Esophagus muscularis mucosa (tissue), 4 donors: ENCODE data around the gene SPATA1. TPM values are rescaled to one million over a fixed set of nuclear protein-coding genes. Genes with fewer than 3 reads are reported as not detected.
"Not testable (repeated sequence)": the region's sequence is repeated elsewhere in the genome, so short reads cannot be mapped to it uniquely, and the experiment has no call there.

ENCODE experiments used
- DNase-seq: peaks from one replicate; pipeline ENCODE4 v3.0.0-alpha.2; 2017; ENCODE audit errors: extremely low spot score
- H3K27ac ChIP-seq, 4 donors: fragments of 200-600 bp; sonication (generic); replicated peaks in 1 of 4; 1 replicate in 3 of 4; 2 replicates in 1 of 4; pipeline ENCODE4 v1.5.1; 2016 to 2019; ENCODE audit warnings: mild to moderate bottlenecking in 1 of 4
- H3K27me3 ChIP-seq, 4 donors: fragments of 200-600 bp; sonication (generic); one replicate each; pipeline versions ENCODE4 v1.5.1 to v1.6.0; 2016 to 2019
- H3K36me3 ChIP-seq, 4 donors: fragments of 200-600 bp; sonication (generic); one replicate each; pipeline ENCODE4 v1.5.1; 2016 to 2019
- H3K4me1 ChIP-seq, 4 donors: fragments of 200-600 bp; sonication (generic); one replicate each; pipeline ENCODE4 v1.5.1; 2016 to 2019
- H3K4me3 ChIP-seq, 4 donors: fragments of 200-600 bp; sonication (generic); 1 replicate in 2 of 4; 2 replicates in 2 of 4; pipeline ENCODE4 v1.5.1; 2016 to 2019; ENCODE audit warnings: mild to moderate bottlenecking in 4 of 4, moderate library complexity in 1 of 4
- H3K9me3 ChIP-seq, 4 donors: fragments of 200-600 bp; sonication (generic); 1 replicate in 3 of 4; 2 replicates in 1 of 4; pipeline ENCODE4 v1.5.1; 2016 to 2019
- EP300 ChIP-seq: sonication (generic); formaldehyde crosslinking; IDR thresholded peaks from one replicate; pipeline ENCODE4 v1.6.1; 2017; ENCODE audit warnings: antibody characterized with exemption
- POLR2A ChIP-seq: fragments of 450-650 bp; IDR thresholded peaks from one replicate; pipeline ENCODE4 v1.6.1; 2017; ENCODE audit warnings: antibody characterized with exemption, moderate library complexity, mild to moderate bottlenecking, low read depth
- POLR2AphosphoS5 ChIP-seq, 2 donors: sonication (generic); formaldehyde crosslinking; IDR thresholded peaks; one replicate each; pipeline ENCODE4 v1.6.1; 2017; ENCODE audit warnings: antibody characterized with exemption in 2 of 2
- WGBS: methylation state at CpG from one replicate; pipeline ENCODE4 v1.1.5; 2018; 5-methylcytosine and 5-hydroxymethylcytosine counted together
- intact Hi-C: fragments of 100-400 bp; cut with DNase I; formaldehyde crosslinking; loops from one replicate; pipeline ENCODE4 v1.15.1; 2023
- total RNA-seq, 4 donors: library from RNA; depleted of rRNA; stranded (reverse); fragments of >200 nt; gene quantifications; one replicate each; pipeline versions ENCODE4 v1.1.0 to v1.2.1, GENCODE V29; 2016
- TF ChIP-seq, protein P1 (sequence below), 3 experiments: fragments of 200-600 bp in 2 of 3; fragments of 450-650 bp in 1 of 3; sonication (generic) in 2 of 3; IDR thresholded peaks; one replicate each; pipeline ENCODE4 v1.5.1; 2017 to 2019; ENCODE audit warnings: antibody characterized with exemption in 3 of 3, mild to moderate bottlenecking in 2 of 3, moderate library complexity in 1 of 3

The SPATA1 gene
- total RNA-seq, 4 donors from 2014 or later: 0.19 to 2.7 (median 0.42) TPM; not detected in 1

DNA sequence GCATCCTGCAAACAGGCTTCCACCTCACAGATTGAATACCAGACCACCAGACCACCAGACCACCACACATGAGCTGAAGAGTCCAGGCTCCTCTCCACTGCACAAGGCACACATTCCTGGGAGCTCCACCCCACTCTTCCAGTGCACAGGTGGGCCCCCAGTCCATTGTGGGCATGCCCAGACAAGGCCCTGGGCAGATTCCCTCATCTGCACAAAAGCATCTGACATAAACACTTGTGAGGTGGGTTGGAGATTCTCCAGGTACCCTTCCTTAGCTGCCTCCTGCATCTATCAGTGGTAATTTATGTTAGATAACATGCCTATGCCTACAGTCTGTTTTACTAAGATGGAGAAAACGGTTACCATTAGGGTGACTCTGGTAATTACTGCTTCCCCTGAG is 79.6 kb downstream of the SPATA1 start:
- H3K27ac ChIP-seq: no peak overlapping the region
- no peaks in the 10 kb centered on the region for H3K9me3 ChIP-seq
- WGBS: 65% methylated on average over 1 of the region's 1 CpG
- peaks cover 0 to 10% (median 0%) of the 10 kb centered on the region in 4 donors for H3K4me1 ChIP-seq
- intact Hi-C loops: no loop called here
- H3K4me3 ChIP-seq: no peak overlapping the region
- no peak for DNase-seq
- TF ChIP-seq, protein P1, sequence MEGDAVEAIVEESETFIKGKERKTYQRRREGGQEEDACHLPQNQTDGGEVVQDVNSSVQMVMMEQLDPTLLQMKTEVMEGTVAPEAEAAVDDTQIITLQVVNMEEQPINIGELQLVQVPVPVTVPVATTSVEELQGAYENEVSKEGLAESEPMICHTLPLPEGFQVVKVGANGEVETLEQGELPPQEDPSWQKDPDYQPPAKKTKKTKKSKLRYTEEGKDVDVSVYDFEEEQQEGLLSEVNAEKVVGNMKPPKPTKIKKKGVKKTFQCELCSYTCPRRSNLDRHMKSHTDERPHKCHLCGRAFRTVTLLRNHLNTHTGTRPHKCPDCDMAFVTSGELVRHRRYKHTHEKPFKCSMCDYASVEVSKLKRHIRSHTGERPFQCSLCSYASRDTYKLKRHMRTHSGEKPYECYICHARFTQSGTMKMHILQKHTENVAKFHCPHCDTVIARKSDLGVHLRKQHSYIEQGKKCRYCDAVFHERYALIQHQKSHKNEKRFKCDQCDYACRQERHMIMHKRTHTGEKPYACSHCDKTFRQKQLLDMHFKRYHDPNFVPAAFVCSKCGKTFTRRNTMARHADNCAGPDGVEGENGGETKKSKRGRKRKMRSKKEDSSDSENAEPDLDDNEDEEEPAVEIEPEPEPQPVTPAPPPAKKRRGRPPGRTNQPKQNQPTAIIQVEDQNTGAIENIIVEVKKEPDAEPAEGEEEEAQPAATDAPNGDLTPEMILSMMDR (IDR thresholded peaks at IDR 0.05): no peak
- no peak for TF ChIP-seq EP300
- no peak for TF ChIP-seq POLR2A
- TF ChIP-seq POLR2AphosphoS5 (IDR thresholded peaks at IDR 0.05): no peak
- no peaks in the 10 kb centered on the region for H3K36me3 ChIP-seq
- no peaks in the 10 kb centered on the region for H3K27me3 ChIP-seq

DNA sequence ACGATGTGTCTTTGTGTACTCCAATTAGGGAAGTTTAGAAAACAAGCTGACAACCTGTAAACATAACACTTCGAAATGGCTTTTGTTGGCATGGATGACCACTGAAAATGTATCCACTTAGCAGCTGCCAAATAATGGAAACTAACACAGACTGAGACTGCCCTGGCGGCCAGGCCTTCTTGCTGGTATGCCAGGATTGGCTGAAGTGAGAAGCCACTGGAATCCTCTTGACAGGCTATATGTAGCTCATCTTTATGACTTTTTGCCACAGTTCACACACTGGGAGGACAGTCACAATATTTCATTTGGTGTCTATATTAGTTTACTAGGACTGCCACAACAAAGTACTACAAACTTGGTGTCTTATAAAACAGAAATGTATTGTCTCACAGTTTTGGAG is 80.9 kb downstream of the SPATA1 start:
- Histone ChIP-seq H3K27ac (no peak overlapping the region), H3K9me3 (no peaks in the 10 kb centered on the region), H3K4me1 (peaks cover 0 to 10% (median 0%) of the 10 kb centered on the region in 4 donors), H3K27me3 (no peaks in the 10 kb centered on the region), H3K4me3 (no peak overlapping the region), H3K36me3 (no peaks in the 10 kb centered on the region)
- WGBS: 65% methylated on average over 3 of the region's 3 CpGs
- intact Hi-C loops: no loop called here
- TF ChIP-seq EP300: no peak
- TF ChIP-seq POLR2AphosphoS5 (IDR thresholded peaks at IDR 0.05): no peak
- no peak for TF ChIP-seq POLR2A
- TF ChIP-seq, protein P1 (IDR thresholded peaks at IDR 0.05): no peak
- DNase-seq: no peak

DNA sequence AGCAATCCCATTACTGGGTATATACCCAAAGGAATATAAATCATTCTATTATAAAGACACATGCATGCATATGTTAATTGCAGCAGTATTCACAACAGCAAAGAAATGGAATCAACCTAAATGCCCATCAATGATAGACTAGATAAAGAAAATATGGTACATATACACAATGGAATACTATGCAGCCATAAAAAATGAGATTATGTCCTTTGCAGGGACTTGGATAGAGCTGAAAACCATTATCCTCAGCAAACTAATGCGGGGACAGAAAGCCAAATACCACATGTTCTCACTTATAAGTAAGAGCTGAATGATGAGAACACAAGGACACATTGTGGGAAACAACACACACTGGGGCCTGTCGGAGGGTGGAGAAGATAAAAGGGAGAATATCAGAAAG is 88.8 kb downstream of the SPATA1 start:
- WGBS: 89% methylated on average over 2 of the region's 2 CpGs
- Histone ChIP-seq H3K4me1 (peaks cover 0 to 11% (median 5%) of the 10 kb centered on the region in 4 donors), H3K9me3 (peaks cover 0 to 10% (median 2%) of the 10 kb centered on the region in 4 donors)
- intact Hi-C loops, H3K36me3 ChIP-seq, H3K27ac ChIP-seq, H3K27me3 ChIP-seq, DNase-seq, H3K4me3 ChIP-seq: not testable (repeated sequence)

DNA sequence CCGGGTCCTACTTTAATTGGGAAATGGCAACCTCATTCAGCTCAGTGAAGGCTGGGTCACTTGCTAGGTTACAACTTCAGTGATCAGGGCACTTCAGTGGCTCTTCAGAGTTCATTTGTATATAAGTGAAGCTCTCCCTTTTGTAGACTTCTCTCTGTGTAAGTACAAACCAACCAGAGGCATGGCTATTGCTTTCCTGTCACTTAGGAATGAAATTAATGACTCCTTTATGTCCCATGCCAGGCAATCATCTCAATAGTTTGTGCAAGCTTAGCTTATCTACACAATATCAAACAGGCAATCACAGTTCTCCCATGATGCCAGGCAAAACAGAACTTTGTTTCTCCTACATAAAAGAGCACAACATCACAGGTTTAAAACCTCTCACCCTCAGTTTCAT is 90.8 kb downstream of the SPATA1 start:
- Histone ChIP-seq H3K4me1 (peaks cover 0 to 11% (median 5%) of the 10 kb centered on the region in 4 donors), H3K27ac (no peak overlapping the region)
- intact Hi-C loops: no loop called here

DNA sequence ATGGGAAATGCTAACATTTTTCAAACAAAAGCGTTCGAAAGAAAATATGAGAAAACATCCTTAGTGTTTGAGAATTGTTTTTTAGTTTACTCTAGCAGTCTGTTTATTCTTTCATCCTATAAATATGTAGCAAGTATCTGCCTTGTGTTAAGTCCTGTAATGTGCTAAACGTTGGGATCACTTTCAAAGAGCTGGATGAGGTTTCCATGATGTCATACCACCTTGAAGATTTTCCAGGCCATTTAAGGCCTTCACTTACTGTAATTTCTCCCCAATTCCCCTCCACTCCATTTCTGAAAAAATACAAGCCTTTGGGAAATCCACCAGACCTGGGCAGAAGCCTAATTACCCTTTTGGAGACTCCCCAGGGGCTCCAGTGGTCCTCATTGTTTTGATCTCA is 92.2 kb downstream of the SPATA1 start:
- Histone ChIP-seq H3K36me3 (no peaks in the 10 kb centered on the region), H3K4me1 (peaks cover 6 to 18% (median 9%) of the 10 kb centered on the region in 4 donors), H3K27ac (no peak overlapping the region), H3K9me3 (peaks cover 0 to 8% (median 1%) of the 10 kb centered on the region in 4 donors), H3K4me3 (no peak overlapping the region), H3K27me3 (no peaks in the 10 kb centered on the region)
- no peak for DNase-seq
- no peak for TF ChIP-seq POLR2A
- no peak for TF ChIP-seq EP300
- TF ChIP-seq POLR2AphosphoS5 (IDR thresholded peaks at IDR 0.05): no peak
- TF ChIP-seq, protein P1 (IDR thresholded peaks at IDR 0.05): no peak
- WGBS: 73% methylated on average over 3 of the region's 3 CpGs
- intact Hi-C loops: no loop called here

More for the DNA sequence above, 90.8 kb downstream of the SPATA1 start:
- TF ChIP-seq POLR2AphosphoS5 (IDR thresholded peaks at IDR 0.05) (no peak), EP300 (no peak), POLR2A (no peak)
- TF ChIP-seq, protein P1 (IDR thresholded peaks at IDR 0.05): no peak
- no peaks in the 10 kb centered on the region for H3K27me3 ChIP-seq
- 93% methylated on average over 1 of the region's 1 CpG for WGBS
- no peaks in the 10 kb centered on the region for H3K36me3 ChIP-seq
- peaks cover 0 to 10% (median 2%) of the 10 kb centered on the region in 4 donors for H3K9me3 ChIP-seq
- no peak for DNase-seq
- H3K4me3 ChIP-seq: no peak overlapping the region
